GM21723 (cell line): ENCODE measurements around the gene RAB40C.

Source experiments
- ATAC-seq: cut with Tn5 transposase; IDR thresholded peaks from one replicate; pipeline ENCODE4 v1.9.1; 2021; ENCODE audit warnings: mild to moderate bottlenecking, moderate library complexity; ENCODE audit not compliant: unreplicated experiment

RAB40C gene

GRCh38 chr16:675884-676564 is 86.2 kb downstream of the RAB40C start:
- ATAC-seq = no peak

DNA sequence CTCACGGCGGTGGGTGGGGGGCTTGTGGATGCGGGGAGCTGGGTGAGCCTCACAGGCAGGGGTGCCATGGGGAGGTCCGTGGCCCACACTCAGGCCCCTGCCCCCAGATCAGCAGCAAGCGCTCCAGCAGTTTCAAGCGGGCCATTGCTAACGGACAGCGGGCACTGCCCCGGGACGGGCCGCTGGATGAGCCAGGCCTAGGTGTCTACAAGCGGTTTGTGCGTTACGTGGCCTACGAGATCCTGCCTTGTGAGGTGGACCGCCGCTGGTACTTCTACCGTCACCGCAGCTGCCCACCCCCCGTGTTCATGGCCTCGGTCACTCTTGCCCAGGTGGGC is 86.7 kb downstream of the RAB40C start:
- ATAC-seq = no peak

DNA sequence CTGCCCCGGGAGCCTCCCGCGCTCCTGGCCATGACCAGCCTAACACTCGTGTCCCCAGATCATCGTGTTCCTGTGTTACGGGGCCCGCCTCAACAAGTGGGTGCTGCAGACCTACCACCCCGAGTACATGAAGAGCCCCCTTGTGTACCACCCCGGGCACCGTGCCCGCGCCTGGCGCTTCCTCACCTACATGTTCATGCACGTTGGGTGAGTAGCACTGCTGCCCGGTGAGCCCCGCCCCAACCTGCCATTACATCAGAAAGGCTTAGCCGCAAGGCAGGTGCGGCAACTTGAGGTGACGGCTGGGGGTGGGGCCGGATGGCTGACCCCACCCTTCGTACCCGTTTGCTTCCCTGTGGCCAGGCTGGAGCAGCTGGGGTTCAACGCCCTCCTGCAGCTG is 87.0 kb downstream of the RAB40C start:
- no peak for ATAC-seq

GRCh38 chr16:677316-678190 is 87.7 kb downstream of the RAB40C start:
- ATAC-seq = no peak

DNA sequence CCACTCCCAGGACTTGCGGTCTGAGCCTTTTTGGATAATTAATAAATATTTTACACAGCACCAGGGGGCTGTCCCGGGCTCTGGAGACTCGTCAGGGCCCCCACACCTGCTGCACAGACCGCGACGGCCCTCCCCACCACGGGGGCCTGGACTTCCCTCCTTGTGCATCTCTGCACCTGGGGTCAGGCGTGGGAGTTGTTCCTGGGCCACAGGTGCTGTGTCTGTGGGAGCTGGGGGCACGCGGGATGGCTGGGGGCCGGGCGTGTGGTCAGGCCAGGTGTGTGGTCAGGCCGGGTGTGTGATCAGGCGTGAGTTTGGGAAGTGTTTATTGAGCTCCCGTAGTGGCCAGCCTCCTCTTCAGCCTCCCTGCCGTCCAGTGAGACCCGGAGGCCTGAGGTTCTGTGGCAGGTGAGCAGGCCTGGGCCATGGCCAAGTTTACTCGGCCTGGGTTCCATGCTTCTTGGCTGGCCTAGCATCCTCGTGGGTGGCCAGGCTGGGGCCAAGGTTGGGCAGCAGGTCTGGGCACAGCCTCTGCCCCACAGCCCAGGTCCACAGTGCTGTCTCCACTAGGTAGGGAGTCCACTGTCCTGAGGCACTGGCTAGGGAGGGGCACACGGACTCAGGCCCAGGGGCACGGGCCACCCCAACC is 88.5 kb downstream of the RAB40C start:
- no peak for ATAC-seq
